Activated naive CD8-positive, alpha-beta T cell treated with anti-CD3 and anti-CD28 coated beads, Interleukin-2, amount 10 ng/mL, durations not matched to agents 7 days and 5 days (primary cell): ENCODE measurements around the gene ATRX. TPM values are rescaled to one million over a fixed set of nuclear protein-coding genes. Genes with fewer than 3 reads are reported as not detected.
"Not testable (repeated sequence)": the region's sequence is repeated elsewhere in the genome, so short reads cannot be mapped to it uniquely, and the experiment has no call there.

Source experiments
- ATAC-seq: fragments of 150-1000 bp; cut with Tn5 transposase; one replicate; pipeline ENCODE4 v1.10.0; 2021; ENCODE audit warnings: low read depth, moderate library complexity
- POLR2A ChIA-PET: fragments of 350-600 bp; sonication (Branson Sonifier 250); formaldehyde crosslinking; loops from one replicate; lab custom pipeline; 2021; ENCODE audit warnings: antibody characterized with exemption; lab: Charles Lee
- DNase-seq: peaks from one replicate; pipeline ENCODE4 v3.0.0; 2021
- H3K27ac Mint-ChIP-seq: one replicate; pipeline ENCODE4 v1.8.0; 2022; ENCODE audit warnings: mild to moderate bottlenecking, mixed read lengths
- H3K27me3 Mint-ChIP-seq: one replicate; pipeline ENCODE4 v1.8.0; 2022; ENCODE audit warnings: mild to moderate bottlenecking, moderate library complexity, mixed read lengths
- H3K36me3 Mint-ChIP-seq: one replicate; pipeline ENCODE4 v1.8.0; 2021; ENCODE audit warnings: mild to moderate bottlenecking, mixed read lengths
- H3K4me1 Mint-ChIP-seq: one replicate; pipeline ENCODE4 v1.8.0; 2021; ENCODE audit warnings: mixed read lengths
- H3K4me3 Mint-ChIP-seq: one replicate; pipeline ENCODE4 v1.8.0; 2022; ENCODE audit warnings: mild to moderate bottlenecking, moderate library complexity, mixed read lengths
- H3K9me3 Mint-ChIP-seq: one replicate; pipeline ENCODE4 v1.8.0; 2021; ENCODE audit warnings: mixed read lengths
- total RNA-seq, 2 experiments: library from RNA; stranded (reverse); gene quantifications; one replicate each; pipeline ENCODE4 v1.2.3, GENCODE V29; 2021

Gene ATRX, protein sequence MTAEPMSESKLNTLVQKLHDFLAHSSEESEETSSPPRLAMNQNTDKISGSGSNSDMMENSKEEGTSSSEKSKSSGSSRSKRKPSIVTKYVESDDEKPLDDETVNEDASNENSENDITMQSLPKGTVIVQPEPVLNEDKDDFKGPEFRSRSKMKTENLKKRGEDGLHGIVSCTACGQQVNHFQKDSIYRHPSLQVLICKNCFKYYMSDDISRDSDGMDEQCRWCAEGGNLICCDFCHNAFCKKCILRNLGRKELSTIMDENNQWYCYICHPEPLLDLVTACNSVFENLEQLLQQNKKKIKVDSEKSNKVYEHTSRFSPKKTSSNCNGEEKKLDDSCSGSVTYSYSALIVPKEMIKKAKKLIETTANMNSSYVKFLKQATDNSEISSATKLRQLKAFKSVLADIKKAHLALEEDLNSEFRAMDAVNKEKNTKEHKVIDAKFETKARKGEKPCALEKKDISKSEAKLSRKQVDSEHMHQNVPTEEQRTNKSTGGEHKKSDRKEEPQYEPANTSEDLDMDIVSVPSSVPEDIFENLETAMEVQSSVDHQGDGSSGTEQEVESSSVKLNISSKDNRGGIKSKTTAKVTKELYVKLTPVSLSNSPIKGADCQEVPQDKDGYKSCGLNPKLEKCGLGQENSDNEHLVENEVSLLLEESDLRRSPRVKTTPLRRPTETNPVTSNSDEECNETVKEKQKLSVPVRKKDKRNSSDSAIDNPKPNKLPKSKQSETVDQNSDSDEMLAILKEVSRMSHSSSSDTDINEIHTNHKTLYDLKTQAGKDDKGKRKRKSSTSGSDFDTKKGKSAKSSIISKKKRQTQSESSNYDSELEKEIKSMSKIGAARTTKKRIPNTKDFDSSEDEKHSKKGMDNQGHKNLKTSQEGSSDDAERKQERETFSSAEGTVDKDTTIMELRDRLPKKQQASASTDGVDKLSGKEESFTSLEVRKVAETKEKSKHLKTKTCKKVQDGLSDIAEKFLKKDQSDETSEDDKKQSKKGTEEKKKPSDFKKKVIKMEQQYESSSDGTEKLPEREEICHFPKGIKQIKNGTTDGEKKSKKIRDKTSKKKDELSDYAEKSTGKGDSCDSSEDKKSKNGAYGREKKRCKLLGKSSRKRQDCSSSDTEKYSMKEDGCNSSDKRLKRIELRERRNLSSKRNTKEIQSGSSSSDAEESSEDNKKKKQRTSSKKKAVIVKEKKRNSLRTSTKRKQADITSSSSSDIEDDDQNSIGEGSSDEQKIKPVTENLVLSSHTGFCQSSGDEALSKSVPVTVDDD (N-terminal part only)
- 10 to 100 TPM; 86.7 to 96.1 TPM for total RNA-seq

DNA sequence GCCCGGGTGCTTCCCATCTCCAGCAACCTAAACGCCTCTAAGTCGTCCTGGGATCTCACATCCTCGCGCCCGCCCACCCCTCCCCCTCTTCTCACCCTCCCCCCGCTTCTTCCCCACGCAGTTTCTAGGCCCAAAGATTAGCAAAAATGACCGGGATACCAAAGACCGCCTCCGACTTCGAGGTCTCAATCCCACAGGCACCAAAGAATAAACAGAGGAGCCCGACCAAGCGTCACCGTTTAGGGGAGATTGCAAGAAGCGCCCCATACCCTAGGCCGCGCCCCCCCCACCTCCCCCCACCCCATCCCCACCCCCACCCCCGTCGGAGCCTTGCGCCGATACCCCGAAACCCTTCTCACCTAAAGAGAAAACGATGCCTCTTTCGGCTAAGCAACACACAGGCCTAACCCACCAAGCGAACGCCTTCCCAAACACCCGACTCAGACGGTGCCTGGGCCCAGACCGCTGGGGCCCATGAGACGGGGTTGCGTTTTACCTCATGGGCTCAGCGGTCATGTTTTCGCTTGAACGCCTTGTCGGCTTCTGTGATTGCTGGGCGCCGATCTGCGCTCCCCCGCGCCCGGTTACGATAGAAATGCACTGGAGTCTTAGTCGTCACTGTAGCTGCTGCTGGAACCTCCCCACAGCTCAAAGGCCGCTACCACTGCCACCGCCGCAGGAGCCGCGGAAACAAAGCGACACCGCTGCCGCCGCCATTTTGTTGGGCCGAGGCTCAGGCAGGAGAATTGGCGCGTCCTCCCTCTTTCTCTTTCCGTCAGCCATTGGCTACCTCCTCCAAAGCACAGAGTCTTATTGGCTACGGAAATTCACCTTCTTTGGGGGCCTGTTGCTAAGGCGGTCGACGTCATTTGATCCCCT is at the start of gene ATRX:
Gene ATRX, minus strand, starts transcription at position 731 of the 879 bp plus-strand sequence. Its CDS starts 215 bp downstream, at position 516.
- peaks cover 4% of the 10 kb centered on the region for H3K36me3 Mint-ChIP-seq
- peak within 1 kb of the TSS; percentile 100 for H3K4me3 Mint-ChIP-seq
- H3K4me1 Mint-ChIP-seq: peaks cover 15% of the 10 kb centered on the region
- POLR2A ChIA-PET: interaction anchor here (0.8 kb wide), 1 partner anchor 1456 kb away, joined by 3 read pairs; no protein-coding TSS in a partner anchor
- DNase-seq (peak; percentile 80), ATAC-seq (peak; percentile 90)
- H3K27ac Mint-ChIP-seq: peak within 1 kb of the TSS; percentile 100
- H3K9me3 Mint-ChIP-seq: no peaks in the 10 kb centered on the region
- no peaks in the 10 kb centered on the region for H3K27me3 Mint-ChIP-seq

GRCh38 chrX:77831544-77831943 is 45.5 kb upstream of the ATRX start:
- H3K4me1 Mint-ChIP-seq, H3K27me3 Mint-ChIP-seq, H3K4me3 Mint-ChIP-seq, DNase-seq, H3K9me3 Mint-ChIP-seq, POLR2A ChIA-PET, ATAC-seq, H3K27ac Mint-ChIP-seq: not testable (repeated sequence)
- H3K36me3 Mint-ChIP-seq: peaks cover 19% of the 10 kb centered on the region

DNA sequence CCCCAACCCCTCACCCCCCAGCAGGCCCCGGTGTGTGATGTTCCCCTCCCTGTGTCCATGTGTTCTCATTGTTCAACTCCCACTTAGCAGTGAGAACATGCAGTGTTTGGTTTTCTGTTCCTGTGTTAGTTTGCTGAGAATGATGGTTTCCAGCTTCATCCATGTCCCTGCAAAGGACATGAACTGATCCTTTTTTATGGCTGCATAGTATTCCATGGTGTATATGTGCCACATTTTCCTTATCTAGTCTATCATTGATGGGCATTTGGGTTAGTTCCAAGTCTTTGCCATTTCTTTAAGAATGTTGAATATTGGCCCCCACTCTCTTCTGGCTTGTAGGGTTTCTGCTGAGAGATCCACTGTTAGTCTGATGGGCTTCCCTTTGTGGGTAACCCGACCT is 36.0 kb upstream of the ATRX start:
- peaks cover 33% of the 10 kb centered on the region for H3K36me3 Mint-ChIP-seq
- H3K4me3 Mint-ChIP-seq, ATAC-seq, H3K4me1 Mint-ChIP-seq, H3K27ac Mint-ChIP-seq, H3K27me3 Mint-ChIP-seq, POLR2A ChIA-PET, H3K9me3 Mint-ChIP-seq, DNase-seq: not testable (repeated sequence)

DNA sequence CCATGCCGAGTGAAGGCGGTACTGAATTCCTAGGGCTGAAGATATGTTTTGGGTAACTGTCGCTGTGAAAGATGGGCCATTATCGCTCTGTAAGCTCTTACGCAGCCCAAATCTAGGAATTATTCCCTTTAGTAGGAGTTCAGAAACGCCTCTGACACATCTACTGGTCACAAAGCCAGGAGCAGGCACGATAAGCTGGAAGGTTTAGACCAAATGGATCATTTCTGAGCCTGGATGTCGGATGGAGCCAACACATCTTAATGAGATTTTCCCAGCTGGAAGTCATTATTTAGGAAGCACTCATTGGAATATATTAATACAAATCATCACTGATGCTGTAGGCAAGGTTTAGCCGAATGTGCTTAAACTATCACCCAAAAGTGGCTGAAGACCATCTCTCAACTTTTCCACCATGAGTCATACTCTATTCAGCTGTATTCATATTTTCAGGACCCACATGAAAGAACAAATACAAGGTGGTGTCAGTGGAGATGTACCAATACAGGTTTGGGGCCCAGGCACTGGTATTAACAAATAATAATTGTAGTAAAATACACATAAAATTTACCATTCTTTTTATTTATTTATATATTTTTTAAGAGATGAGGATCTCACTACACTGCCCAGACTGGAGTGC is 34.2 kb upstream of the ATRX start:
- Mint-ChIP-seq H3K27me3 (no peaks in the 10 kb centered on the region), H3K27ac (no peak overlapping the region), H3K36me3 (peaks cover 25% of the 10 kb centered on the region), H3K4me3 (no peak overlapping the region), H3K9me3 (peaks cover 4% of the 10 kb centered on the region), H3K4me1 (no peaks in the 10 kb centered on the region)
- DNase-seq: no peak
- POLR2A ChIA-PET: no interaction called here
- no peak for ATAC-seq

- no peak overlapping the region for H3K27ac Mint-ChIP-seq
- no peaks in the 10 kb centered on the region for H3K4me1 Mint-ChIP-seq
- no peak overlapping the region for H3K4me3 Mint-ChIP-seq
- ATAC-seq (no peak), DNase-seq (no peak)
- H3K9me3 Mint-ChIP-seq: no peaks in the 10 kb centered on the region
- POLR2A ChIA-PET: no interaction called here
- H3K27me3 Mint-ChIP-seq: no peaks in the 10 kb centered on the region
- H3K36me3 Mint-ChIP-seq: peaks cover 2% of the 10 kb centered on the region
Observed at GRCh38 chrX:77814210-77814609, 28.2 kb upstream of the ATRX start.

- Mint-ChIP-seq H3K27me3 (no peaks in the 10 kb centered on the region), H3K36me3 (no peaks in the 10 kb centered on the region), H3K4me1 (no peaks in the 10 kb centered on the region), H3K9me3 (peaks cover 1% of the 10 kb centered on the region), H3K27ac (no peak overlapping the region), H3K4me3 (no peak overlapping the region)
- POLR2A ChIA-PET: no interaction called here
- DNase-seq: no peak
- ATAC-seq: no peak
Observed at GRCh38 chrX:77802201-77802600, 16.2 kb upstream of the ATRX start.

DNA sequence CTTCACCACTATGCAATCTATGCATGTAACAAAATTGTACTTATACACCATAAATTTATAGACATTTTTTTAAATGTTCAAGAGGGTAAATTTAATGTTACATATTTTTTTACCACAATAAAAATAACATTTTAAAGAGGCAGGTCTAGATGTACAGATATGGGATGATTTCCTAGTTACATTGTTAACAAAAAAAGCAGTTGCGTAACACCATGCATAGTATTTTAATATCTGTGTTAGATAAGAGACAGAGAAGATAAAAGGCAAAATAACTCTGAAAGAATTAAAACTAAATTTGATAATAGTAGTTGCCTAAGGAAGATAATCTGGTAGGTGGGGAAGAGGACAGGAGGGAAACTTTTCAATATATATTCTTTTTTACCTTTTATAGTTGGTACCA is 9.1 kb upstream of the ATRX start:
- Mint-ChIP-seq H3K27me3 (no peaks in the 10 kb centered on the region), H3K4me1 (no peaks in the 10 kb centered on the region), H3K36me3 (no peaks in the 10 kb centered on the region), H3K4me3 (no peak overlapping the region), H3K27ac (no peak overlapping the region), H3K9me3 (no peaks in the 10 kb centered on the region)
- POLR2A ChIA-PET: no interaction called here
- DNase-seq (no peak), ATAC-seq (no peak)

- DNase-seq (no peak), ATAC-seq (no peak)
- Mint-ChIP-seq H3K4me1 (no peaks in the 10 kb centered on the region), H3K27me3 (no peaks in the 10 kb centered on the region), H3K4me3 (no peak overlapping the region), H3K36me3 (no peaks in the 10 kb centered on the region), H3K9me3 (no peaks in the 10 kb centered on the region), H3K27ac (no peak overlapping the region)
- POLR2A ChIA-PET: no interaction called here
Observed at GRCh38 chrX:77793946-77794345, 7.9 kb upstream of the ATRX start.

- peak overlapping the region; percentile 80 for H3K4me3 Mint-ChIP-seq
- peaks cover 3% of the 10 kb centered on the region for H3K36me3 Mint-ChIP-seq
- H3K4me1 Mint-ChIP-seq: peaks cover 13% of the 10 kb centered on the region
- H3K9me3 Mint-ChIP-seq: no peaks in the 10 kb centered on the region
- no peaks in the 10 kb centered on the region for H3K27me3 Mint-ChIP-seq
- DNase-seq (no peak), ATAC-seq (peak; percentile 58)
- H3K27ac Mint-ChIP-seq: peak overlapping the region; percentile 85
- POLR2A ChIA-PET: interaction anchor here (1.2 kb wide), 1 partner anchor 107 kb away, joined by 5 read pairs; the partner anchor contains the start of gene MAGT1
Observed at GRCh38 chrX:77788050-77788449, 2.0 kb upstream of the ATRX start.

GRCh38 chrX:77786365-77786680 is 307 bp upstream of the ATRX start:
- Mint-ChIP-seq H3K36me3 (peaks cover 4% of the 10 kb centered on the region), H3K4me1 (peaks cover 15% of the 10 kb centered on the region)
- POLR2A ChIA-PET: interaction anchor here (0.8 kb wide), 1 partner anchor 1456 kb away, joined by 3 read pairs; no protein-coding TSS in a partner anchor

GRCh38 chrX:77779695-77780094 is 6.3 kb downstream of the ATRX start:
- H3K36me3 Mint-ChIP-seq: peaks cover 9% of the 10 kb centered on the region
- H3K27ac Mint-ChIP-seq: no peak overlapping the region
- H3K4me1 Mint-ChIP-seq: peaks cover 25% of the 10 kb centered on the region
- no peak overlapping the region for H3K4me3 Mint-ChIP-seq
- no peaks in the 10 kb centered on the region for H3K27me3 Mint-ChIP-seq
- DNase-seq (no peak), ATAC-seq (no peak)
- no peaks in the 10 kb centered on the region for H3K9me3 Mint-ChIP-seq
- POLR2A ChIA-PET: interaction anchor here (0.7 kb wide), 1 partner anchor 277 kb away, joined by 6 read pairs; no protein-coding TSS in a partner anchor

More at GRCh38 chrX:77786365-77786680, 307 bp upstream of the ATRX start:
- H3K27me3 Mint-ChIP-seq: no peaks in the 10 kb centered on the region
- H3K27ac Mint-ChIP-seq: peak overlapping the region; percentile 100
- DNase-seq: no peak
- ATAC-seq: peak; percentile 19
- H3K4me3 Mint-ChIP-seq: peak overlapping the region; percentile 100
- H3K9me3 Mint-ChIP-seq: no peaks in the 10 kb centered on the region

DNA sequence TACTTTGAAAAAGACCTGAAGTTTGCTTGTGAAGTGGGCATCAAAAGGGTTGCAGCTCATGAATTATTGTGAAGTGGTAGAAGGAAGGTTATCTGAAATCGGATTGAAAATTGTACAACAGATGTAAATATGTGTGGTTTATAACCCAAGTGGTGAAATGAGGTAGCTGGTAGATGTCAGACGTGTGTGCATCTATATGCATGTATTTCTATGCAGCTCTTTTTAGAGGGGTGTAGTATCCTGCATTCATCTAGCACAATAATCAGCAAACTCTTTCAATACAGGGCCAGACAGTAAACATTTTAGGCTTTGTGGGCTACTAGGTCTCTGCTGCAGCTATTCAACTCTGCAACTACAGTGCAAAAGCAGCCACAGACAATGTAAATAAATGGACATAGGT is 9.4 kb downstream of the ATRX start:
- Mint-ChIP-seq H3K27me3 (no peaks in the 10 kb centered on the region), H3K9me3 (no peaks in the 10 kb centered on the region), H3K27ac (no peak overlapping the region), H3K36me3 (peaks cover 11% of the 10 kb centered on the region), H3K4me3 (no peak overlapping the region), H3K4me1 (peaks cover 16% of the 10 kb centered on the region)
- no peak for DNase-seq
- POLR2A ChIA-PET: no interaction called here
- no peak for ATAC-seq
